Thoracic aorta (tissue), 2 donors: ENCODE results near the gene CLEC11A. TPM values are rescaled to one million over a fixed set of nuclear protein-coding genes. Genes with fewer than 3 reads are reported as not detected.

Experiments used
- ATAC-seq: fragments of 150-250 bp; one replicate; pipeline ENCODE4 v1.8.0; 2017; ENCODE audit warnings: low read depth; ENCODE audit not compliant: insufficient number of reproducible peaks, low FRiP score
- DNase-seq: peaks from one replicate; pipeline ENCODE4 v3.0.0-alpha.2; 2020; ENCODE audit warnings: low spot score
- H3K27ac ChIP-seq, 2 donors: fragments of 200-600 bp; sonication (generic); 1 replicate in 1 of 2; 2 replicates in 1 of 2; pipeline ENCODE4 v1.5.1; 2016; ENCODE audit warnings: mild to moderate bottlenecking in 2 of 2, moderate library complexity in 2 of 2
- H3K27me3 ChIP-seq: fragments of 200-600 bp; sonication (generic); replicated peaks from 2 replicates; pipeline ENCODE4 v1.6.0; 2016; ENCODE audit warnings: mild to moderate bottlenecking; ENCODE audit not compliant: insufficient read depth
- H3K36me3 ChIP-seq: fragments of 200-600 bp; sonication (generic); one replicate; pipeline ENCODE4 v1.5.1; 2016
- H3K4me1 ChIP-seq, 2 donors: fragments of 200-600 bp; sonication (generic); 1 replicate in 1 of 2; 2 replicates in 1 of 2; pipeline versions ENCODE4 v1.5.1 to v1.6.0; 2016; ENCODE audit warnings: low read depth in 2 of 2, mild to moderate bottlenecking in 1 of 2; ENCODE audit not compliant: control insufficient read depth in 1 of 2
- H3K4me3 ChIP-seq: fragments of 200-600 bp; sonication (generic); 2 replicates; pipeline ENCODE4 v1.5.1; 2016; ENCODE audit warnings: mild to moderate bottlenecking
- H3K9me3 ChIP-seq: fragments of 200-600 bp; sonication (generic); 2 replicates; pipeline ENCODE4 v1.5.1; 2016
- total RNA-seq, 2 donors: library from RNA; depleted of rRNA; stranded (reverse); fragments of >200 nt; gene quantifications; one replicate each; pipeline versions ENCODE4 v1.1.0 to v1.2.3, GENCODE V29; 2016
- TF ChIP-seq, protein P1 (sequence below): fragments of 200-600 bp; sonication (generic); IDR thresholded peaks from one replicate; pipeline ENCODE4 v1.5.1; 2019; ENCODE audit warnings: antibody characterized with exemption

The CLEC11A gene
- total RNA-seq, 2 donors from 2014 or later, result 10.5 to 35.3 TPM

DNA sequence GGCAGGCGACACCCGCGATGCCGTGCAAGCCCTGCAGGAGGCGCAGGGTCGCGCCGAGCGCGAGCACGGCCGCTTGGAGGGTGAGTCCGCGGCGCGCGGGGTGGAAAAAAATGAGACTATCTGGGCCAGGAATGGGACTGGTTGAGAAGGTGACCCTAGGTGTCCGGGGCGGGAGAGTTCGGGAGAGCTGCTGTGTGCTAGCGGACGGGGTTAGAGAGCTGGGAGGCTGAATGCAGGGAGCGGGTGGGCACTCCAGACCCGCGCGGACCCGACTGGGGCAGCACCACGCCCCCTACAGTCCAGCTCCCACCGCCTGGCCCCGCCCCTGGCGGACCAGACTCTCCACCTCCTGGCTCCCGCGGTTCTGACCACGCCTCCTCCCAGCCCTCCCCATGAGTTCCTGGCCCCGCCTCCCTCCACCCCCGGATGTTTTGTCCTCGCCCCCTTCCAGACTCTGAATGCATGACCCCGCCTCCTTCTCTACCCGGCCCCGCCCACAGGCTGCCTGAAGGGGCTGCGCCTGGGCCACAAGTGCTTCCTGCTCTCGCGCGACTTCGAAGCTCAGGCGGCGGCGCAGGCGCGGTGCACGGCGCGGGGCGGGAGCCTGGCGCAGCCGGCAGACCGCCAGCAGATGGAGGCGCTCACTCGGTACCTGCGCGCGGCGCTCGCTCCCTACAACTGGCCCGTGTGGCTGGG lies 1.5 kb downstream of the CLEC11A start:
- peaks cover 2 to 20% of the 10 kb centered on the region in 2 donors for H3K4me1 ChIP-seq
- DNase-seq (peak; percentile 82), ATAC-seq (peak; percentile 78)
- peak overlapping the region; percentile 65 for H3K4me3 ChIP-seq
- TF ChIP-seq, protein P1, sequence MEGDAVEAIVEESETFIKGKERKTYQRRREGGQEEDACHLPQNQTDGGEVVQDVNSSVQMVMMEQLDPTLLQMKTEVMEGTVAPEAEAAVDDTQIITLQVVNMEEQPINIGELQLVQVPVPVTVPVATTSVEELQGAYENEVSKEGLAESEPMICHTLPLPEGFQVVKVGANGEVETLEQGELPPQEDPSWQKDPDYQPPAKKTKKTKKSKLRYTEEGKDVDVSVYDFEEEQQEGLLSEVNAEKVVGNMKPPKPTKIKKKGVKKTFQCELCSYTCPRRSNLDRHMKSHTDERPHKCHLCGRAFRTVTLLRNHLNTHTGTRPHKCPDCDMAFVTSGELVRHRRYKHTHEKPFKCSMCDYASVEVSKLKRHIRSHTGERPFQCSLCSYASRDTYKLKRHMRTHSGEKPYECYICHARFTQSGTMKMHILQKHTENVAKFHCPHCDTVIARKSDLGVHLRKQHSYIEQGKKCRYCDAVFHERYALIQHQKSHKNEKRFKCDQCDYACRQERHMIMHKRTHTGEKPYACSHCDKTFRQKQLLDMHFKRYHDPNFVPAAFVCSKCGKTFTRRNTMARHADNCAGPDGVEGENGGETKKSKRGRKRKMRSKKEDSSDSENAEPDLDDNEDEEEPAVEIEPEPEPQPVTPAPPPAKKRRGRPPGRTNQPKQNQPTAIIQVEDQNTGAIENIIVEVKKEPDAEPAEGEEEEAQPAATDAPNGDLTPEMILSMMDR, result peak; percentile 51
- H3K36me3 ChIP-seq, result no peaks in the 10 kb centered on the region
- no peaks in the 10 kb centered on the region for H3K9me3 ChIP-seq
- H3K27ac ChIP-seq, result peak overlapping the region in 1 of 2 donors; percentile 0
- no peaks in the 10 kb centered on the region for H3K27me3 ChIP-seq

DNA sequence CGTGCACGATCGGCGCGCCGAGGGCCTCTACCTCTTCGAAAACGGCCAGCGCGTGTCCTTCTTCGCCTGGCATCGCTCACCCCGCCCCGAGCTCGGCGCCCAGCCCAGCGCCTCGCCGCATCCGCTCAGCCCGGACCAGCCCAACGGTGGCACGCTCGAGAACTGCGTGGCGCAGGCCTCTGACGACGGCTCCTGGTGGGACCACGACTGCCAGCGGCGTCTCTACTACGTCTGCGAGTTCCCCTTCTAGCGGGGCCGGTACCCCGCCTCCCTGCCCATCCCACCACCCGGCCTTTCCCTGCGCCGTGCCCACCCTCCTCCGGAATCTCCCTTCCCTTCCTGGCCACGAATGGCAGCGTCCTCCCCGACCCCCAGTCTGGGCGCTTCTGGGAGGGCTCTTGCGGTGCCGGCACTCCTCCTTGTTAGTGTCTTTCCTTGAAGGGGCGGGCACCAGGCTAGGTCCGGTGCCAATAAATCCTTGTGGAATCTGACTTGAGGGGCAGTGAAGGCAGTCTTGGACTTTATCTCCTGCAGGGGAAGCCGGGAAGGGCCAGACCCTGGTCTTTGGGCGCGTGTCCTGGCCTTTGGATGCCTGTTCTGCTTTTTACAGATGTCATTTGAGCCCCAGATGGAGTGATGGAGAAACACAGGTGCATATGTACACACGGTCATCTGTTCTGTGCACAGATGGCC lies 2.2 kb downstream of the CLEC11A start:
- DNase-seq (no peak), ATAC-seq (no peak)
- Histone ChIP-seq H3K9me3 (no peaks in the 10 kb centered on the region), H3K36me3 (no peaks in the 10 kb centered on the region), H3K27ac (peak overlapping the region in 1 of 2 donors; percentile 0), H3K4me1 (peaks cover 2 to 20% of the 10 kb centered on the region in 2 donors), H3K4me3 (peak overlapping the region; percentile 65), H3K27me3 (no peaks in the 10 kb centered on the region)
- TF ChIP-seq, protein P1, result no peak

DNA sequence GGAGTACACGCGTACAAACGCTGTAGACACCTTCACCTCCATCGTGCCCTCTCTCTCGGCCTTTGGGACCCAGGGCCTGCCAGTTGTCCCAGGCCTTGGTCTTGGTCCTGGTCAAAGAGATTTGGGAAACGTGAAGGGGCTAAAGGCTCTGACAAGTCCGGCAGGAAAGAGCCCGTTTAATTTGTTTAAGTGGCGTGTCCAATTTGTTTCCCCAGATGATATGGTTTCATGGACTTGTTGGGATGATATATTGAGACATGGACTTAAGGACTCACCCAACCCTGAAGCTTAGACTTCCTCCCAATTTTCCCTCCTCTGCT lies 2.7 kb downstream of the CLEC11A start:
- Histone ChIP-seq H3K36me3 (no peaks in the 10 kb centered on the region), H3K27ac (no peak overlapping the region), H3K27me3 (no peaks in the 10 kb centered on the region), H3K4me1 (peaks cover 2 to 20% of the 10 kb centered on the region in 2 donors), H3K9me3 (no peaks in the 10 kb centered on the region), H3K4me3 (peak overlapping the region; percentile 65)
- TF ChIP-seq, protein P1, result no peak
- DNase-seq (no peak), ATAC-seq (no peak)

DNA sequence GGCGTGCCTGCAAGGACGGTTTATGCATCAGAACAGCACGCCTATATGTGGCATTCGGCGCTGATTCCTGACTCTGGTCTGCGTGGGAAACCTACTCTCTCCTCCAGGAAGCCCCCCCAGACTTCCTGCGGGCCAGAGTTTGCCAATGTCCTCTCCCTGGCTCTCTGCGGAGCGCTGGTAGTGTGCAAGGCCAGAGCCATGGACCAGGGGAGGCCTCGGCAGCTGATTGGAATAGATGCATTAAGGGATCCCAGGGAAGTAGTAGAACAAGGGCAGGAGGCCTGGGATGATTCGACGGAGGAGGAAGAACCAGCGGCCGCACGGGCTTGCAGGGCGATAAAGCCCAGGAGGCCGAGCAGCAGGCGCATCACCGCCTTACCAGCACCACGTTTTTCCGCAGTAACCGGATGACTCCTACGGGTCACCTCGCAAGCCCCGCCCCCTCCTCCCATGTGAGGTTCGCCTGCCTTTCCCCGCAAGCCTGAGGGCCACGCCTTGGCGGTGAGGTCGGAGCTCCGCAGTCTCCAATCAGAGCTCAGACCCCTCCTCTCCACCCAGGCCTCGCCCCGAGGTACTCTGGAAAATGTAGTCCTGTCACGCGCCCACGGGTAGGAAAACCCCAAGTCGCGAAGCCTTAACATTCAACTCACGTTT lies 5.0 kb downstream of the CLEC11A start:
- peaks cover 2 to 20% of the 10 kb centered on the region in 2 donors for H3K4me1 ChIP-seq
- H3K4me3 ChIP-seq, result no peak overlapping the region
- H3K27me3 ChIP-seq, result no peaks in the 10 kb centered on the region
- TF ChIP-seq, protein P1, result no peak
- no peaks in the 10 kb centered on the region for H3K9me3 ChIP-seq
- DNase-seq (no peak), ATAC-seq (no peak)
- no peaks in the 10 kb centered on the region for H3K36me3 ChIP-seq
- no peak overlapping the region for H3K27ac ChIP-seq

DNA sequence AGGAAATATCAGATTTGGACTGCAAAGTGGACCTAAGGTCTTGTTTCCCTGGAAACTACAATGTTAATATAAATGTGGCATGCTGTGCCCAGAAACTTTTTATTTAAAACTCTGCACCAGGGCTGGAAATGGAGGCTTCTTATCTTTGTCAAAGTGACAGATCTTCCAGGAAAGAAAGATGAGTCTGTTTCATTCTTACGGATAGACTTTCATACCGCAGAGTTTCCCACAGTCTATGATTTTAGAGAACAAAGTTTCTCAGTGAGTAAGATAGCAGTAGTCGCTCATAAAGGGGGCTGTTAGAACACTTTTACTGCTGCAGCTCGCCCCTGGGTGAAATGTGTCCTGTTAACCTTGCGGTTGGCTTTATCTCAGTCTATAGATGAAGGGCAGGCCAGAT lies 6.7 kb downstream of the CLEC11A start:
- TF ChIP-seq, protein P1, result no peak
- H3K4me1 ChIP-seq, result peaks cover 2 to 10% of the 10 kb centered on the region in 2 donors
- no peak for DNase-seq
- no peaks in the 10 kb centered on the region for H3K36me3 ChIP-seq
- H3K27me3 ChIP-seq, result no peaks in the 10 kb centered on the region
- no peaks in the 10 kb centered on the region for H3K9me3 ChIP-seq
- no peak for ATAC-seq
- no peak overlapping the region for H3K4me3 ChIP-seq
- H3K27ac ChIP-seq, result no peak overlapping the region
